COLO668 (cell line): ENCODE results near the gene GRAP.
A peak's percentile ranks its signal among the peaks of the same experiment; 100 is the strongest.

Source experiments
- DNase-seq: peaks from one replicate; lab custom pipeline; 2025; ENCODE audit not compliant: unreplicated experiment; lab: John Stamatoyannopoulos, UW

Gene GRAP

DNA sequence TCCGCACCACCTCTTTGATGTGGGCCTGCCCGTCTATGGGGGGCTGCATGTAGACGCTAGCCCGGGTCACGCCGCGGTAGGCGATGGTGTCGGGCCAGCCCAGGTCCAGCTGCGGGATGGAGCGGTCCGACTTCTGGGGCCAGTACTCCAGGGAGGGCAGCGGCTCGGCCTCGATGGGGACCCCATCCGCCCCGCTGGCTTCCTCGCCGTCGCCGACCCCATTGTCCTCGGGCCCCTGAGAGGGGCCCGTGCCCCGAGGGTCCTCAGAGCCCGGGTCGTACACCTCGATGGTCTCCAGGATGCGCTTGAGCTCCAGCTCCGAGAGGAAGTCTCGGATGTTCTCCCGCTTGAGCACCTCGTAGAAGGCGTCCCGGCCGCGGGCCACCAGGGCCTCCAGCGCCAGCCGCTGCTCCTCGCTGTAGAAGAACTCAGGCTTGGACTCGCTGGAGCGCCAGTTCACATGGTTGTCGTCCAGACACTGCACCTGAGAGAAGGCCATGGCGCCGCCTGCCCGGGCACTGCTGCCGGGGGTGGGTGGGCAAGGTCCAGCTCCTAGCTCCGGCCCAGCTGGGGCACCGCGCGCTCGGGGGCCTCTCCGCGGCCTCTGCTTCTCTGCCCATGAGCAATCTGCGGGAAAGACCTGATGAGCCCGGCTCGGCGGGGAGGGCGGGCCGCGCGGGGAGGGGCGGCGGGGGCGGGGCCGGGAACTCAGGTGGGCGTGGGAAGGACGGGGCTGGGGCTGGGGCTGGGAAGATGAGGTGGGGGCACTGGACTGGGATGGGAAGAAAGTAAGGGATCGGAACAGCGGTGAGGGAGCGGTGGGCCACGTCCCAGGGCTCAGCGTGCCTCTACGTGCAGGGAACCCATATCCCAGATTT, 43.0 kb downstream of the GRAP start:
- peak; percentile 55 for DNase-seq

DNA sequence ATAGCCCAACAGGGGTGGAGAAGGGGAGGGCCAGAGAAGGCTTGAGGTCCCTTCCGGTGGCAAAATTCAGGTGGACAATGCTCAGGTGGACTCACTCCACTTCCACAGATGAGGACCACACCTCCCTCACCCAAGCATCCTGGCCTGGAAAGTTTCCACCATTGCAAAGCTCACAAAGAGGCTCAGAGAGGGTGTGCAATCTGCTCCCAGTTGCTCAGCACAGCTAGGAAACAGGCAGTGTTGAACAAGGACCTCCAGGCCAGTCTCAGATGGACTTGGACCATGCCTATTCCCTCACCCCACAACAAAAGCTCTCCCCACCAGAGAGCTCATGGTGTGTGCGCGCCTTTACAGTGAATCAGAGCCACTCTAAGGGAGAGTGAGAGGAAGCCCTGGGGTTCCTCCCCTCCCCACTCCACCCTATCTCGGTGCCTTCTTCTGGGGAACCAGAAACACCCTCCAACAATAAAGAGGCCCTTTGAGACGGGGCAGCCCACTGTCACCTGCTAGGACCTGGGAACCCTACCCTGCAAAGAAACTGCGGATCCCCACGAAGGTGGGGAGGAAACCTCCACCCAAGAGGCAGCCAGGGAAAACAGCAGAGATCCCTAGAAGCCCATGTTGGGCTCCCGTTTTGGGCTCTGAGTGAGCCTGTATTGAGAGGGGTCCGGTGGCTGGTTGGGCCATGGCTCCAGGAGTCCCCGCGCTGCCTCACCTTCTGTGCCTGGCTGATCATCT, 43.8 kb downstream of the GRAP start:
- no peak for DNase-seq

DNA sequence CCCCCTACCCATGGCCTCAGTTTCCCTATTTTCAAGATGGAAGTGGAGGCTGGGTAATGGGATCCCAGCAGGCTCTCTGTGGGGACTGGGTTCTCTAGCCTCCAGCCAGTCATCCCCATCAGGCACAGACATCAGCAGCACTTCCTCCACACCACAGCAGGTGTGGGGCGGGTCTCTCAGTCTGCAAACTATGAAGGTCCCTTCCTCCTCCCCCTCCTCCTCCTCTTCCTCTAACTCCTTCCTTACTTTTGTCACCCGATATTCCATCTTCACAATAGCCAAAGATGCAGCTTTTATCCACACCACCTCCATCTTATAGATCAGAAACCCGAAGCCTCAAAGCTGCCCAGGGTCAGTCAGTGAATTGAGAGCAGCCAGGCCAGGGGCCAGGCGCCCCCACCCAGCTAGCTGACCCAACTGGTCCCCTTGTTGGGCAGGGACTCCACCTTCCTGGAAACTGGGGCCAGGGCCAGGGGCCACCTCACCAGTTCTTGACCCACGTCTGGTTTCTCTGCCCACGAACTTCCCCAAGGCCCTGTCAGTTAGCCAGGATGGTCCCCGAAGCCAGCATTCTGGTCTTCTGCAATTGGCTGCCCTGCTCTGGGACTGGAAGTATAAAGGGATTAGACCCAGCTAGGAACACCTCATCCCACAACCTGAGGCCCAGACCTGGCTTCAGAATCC, 44.7 kb downstream of the GRAP start:
- DNase-seq: no peak

DNA sequence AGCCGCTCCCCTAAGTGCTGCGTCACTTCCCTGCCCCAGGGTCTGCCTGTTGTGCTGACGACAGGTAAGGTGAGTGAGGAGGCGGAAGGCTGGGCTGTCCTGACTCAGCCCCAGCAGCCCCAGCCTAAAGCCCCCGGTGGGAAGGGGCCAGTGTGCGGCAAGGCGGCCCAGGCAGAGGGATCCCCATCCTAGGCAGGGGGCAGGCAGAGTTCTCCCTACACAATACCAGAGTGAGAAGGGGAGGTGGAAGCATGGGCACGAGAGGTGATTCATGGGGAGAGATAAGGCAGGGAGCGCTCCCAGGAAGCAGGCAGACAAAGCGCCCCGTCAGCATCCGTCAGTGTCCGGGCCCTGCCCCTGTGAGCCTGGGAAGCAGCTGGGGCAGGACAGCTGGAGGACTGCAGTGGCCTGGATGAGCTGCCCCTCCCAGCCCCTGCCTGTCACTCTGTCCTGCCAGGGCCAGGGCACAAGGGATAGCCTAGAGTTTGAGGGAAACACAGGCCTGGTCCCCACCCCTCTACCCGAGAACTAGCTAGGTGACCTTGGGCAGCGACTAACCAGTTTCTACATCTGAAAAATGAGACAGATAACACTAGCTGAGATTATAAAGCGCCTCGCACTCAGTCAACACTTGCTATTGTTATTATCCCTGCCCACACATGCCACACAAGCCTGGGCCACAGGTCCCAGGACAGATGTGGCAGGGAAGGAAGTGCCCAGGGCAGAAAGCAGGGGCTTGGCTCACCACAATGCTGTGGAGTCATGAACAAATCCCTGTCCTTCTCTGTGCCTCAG, 46.0 kb downstream of the GRAP start:
- DNase-seq: no peak

DNA sequence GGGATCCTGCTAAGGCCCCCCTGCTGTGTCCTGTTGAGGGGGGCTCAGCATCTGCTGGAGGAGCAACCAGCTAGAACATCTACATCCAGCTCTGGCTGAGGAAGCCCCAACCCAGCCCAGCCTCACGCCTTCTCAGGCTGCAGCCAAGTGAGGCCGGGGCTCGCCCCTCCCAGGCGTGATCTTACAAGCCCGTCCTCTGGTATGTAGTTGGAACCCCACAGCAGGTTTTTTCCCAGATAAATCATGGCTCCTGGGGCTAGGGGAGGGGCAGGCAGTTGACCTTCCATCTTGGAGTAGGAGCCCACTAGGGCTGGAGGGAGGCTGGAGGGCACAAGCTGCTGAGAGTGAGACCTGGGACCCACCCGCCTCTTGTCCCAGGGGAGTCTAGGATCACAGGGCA, 46.8 kb downstream of the GRAP start:
- DNase-seq: no peak

DNA sequence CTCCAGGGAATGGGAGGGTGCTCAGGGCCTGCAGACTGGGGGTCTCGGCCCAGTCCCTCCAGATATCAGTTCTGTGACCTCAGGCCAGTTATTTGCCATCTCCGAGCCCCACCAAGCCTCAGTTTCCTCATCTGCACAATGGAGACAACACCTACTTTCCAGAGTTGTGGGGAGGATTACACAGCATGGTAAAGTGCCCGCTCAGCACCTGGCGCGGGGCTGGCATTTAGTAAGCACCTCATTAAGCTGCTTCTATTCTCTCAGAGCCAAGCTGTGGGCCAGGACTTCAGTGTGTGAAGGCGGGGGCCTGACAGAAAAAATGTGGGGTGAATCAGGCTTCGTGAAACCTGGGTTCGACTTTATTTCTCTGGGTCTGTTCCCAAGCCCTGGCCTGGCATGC, 47.4 kb downstream of the GRAP start:
- no peak for DNase-seq

DNA sequence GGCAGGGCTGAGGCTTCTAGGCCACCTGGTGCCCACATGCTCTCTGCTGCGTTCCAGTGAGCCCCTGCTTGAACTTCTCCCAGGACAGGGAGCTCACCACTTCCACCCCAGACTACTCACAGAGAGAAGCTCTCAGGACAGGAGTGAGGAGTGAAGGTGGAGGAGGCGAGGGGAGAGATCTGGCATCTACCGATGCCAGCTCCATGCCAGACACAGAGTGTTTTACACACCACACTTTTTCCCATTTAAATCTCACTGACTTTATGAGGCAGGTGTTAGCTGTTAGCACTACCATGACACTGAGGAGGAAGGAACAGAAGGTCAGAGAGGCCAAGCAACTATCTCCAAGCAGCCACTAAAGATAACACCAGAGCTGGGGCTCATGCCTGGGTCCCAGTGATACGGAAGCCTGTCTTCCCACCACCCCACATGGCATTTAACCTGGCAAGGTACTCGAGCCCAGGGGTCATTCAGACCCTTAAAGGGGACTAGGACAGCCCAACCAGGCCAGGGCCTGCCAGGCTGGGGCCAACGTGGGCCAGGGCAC, 49.0 kb downstream of the GRAP start:
- DNase-seq: no peak

DNA sequence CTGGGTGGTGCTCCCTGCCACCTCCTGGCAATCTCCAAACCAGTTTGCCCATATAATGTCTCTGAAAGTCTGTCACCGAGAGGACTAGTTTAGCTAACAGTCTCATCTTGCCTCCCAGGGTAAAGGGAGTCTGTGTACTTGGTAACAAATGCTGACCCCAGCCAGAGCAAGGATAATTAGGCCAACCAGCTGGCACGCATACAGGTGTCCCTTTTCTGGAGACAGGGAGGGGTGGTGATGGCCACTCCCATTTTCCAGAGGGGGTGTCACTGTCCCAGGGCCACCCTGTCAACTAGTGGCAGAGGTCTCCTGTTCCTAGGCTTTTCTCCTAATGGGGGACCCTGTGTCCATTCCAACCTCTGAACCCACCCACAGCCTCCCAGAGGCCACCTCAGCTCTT, 50.3 kb downstream of the GRAP start:
- DNase-seq: no peak

DNA sequence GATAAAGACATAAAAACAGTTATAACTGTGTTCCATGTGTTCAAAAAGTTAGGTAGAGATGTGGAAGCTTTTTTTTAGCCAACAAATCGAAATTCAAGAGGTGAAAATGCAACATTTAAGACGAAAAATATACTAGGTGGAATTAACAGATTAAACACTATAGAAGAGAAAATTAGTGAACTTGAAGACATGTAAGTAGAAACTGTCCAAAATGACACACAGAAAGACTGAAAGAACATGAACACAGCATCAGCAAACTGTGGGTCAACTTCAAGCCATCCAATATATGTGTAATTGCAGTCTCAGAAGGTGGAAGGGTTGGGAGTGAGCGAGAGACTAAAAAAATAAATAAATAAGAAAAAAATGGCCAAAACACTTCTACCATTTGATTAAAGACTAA, 51.5 kb downstream of the GRAP start:
- DNase-seq: no peak

DNA sequence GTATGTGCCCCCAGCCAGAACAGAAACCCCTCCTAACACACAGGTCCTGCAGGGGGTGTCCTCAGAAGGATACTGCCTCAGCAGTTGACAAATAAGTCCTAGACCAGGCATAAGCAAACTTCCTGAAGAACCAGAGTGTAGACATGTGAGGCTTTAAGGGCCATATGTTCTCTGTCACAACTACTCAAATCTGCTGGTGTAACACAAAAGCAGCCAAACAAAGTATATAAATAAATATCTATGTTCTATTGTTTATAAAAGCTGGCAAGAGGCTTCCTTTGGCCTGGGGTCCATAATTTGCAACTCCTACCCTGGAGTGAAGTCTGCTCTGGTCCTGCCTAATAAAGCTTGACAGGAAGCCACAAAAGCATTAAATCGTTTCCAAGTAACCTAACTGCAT, 52.1 kb downstream of the GRAP start:
- no peak for DNase-seq

DNA sequence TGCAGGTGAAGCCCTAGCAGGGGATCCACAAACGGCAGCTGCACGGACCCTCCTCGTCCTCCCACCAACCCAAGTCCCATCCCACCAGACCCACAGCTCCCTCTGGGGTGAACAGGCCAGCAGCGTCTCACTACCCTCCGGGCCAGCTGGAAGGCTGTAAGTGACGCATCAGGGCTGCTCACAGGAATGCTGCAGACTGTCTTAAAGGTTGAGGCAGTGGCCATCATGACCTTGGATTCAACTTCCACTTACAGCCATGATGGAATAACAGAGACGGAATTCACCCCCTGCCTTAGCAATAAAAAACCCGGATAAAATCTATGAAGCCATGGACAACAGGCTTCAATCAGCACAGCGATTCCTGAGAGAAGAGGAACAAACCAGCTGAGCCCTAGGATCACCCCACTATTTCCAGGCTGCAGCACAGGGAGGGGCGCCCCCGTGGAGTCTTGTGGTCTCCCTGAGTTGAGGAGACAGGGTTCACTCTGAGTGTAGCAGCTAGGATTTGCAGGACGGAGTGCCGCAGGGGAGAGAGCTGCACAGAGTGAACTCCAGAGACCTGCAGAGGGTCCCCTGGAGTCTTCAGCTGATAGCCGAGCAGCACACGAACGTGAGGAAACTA, 52.7 kb downstream of the GRAP start:
- no peak for DNase-seq

DNA sequence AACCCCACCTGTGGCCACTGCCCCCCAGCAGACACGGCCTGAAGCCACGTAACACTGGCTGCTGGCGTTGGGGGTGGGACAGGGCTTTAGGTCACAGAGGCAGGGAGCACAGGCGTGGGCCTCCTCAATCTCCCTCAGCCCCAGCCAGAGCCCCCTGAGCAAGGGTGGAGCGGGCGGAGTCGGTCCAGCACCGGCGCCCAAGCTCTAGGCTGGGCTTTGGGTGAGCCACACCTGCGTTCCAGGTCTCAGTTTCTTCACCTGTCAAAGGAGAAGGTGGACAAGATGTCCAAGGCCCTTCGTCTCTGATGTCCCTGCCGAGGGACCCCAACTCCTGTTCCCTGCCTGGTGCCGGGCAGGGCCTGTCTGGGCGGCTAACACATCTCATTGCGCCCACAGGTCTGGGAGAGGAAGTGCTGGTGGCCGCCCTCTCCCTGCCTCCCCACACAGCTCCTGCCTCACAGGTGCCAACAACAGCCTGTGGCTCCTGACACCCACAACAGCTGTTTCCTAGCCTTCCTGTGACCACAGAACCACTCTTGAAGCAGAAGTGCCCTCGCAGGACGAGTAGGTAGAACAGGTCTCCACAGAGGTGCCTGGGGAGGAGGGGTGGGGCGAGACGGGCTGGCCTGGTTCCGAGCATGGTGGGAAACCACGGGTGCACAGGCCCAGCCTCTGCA, 54.2 kb downstream of the GRAP start:
- no peak for DNase-seq

DNA sequence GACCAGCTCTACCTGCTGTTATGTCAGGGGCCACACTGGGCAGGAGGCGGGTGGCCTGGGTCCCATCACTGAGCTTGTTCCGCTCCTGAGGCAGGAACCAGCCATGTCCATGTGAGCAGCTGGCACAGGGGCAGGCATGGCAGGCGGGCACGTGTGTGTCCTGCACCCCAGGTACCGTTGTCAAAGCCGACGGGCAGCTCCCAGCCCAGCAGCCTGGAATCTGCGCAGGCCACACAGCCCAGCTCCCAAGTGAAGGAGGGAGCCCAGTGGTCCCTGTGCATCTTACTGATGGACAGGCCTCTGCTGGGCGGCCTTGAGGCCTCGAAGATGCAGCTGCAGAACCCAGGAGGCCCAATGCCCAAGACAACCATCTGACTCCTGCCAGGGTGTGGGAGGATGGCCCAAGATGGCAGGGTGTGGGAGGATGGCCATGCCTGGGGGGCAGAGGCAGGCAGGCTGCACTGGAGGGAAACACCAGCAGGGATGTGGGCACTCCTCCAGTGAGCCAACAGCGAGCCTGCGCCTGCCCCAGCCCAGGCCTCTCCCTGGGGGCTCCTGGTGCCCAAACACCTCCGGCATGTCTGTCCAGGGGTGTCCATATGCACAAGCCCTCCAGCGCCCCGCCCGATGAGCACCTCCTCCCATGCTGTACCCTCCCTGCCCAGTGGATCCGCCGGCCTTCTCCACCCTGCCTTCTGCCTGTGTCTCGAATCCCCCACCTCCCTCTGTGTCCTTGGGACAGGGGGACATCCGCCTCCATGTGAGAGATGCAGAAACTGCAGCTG, 55.0 kb downstream of the GRAP start:
- DNase-seq: no peak

DNA sequence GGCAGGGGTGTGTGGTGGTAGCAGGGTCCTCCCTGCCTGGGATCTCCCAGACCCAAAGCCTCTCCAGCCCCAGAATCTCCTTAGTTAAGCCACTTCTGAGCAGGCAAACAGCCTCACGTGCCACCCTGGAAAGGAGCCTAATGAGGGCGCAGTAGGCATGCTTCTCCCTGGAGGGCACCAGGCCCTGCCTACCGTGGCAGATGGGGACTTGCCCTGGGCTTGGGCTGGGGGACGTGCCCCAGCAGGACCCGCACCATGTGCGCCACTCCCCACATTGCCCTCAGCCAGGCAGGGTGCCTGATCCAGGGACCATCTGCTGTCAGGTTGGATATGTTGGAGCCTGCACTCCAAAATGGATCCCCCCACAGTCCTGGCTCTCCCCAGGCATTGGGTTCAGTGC, 56.4 kb downstream of the GRAP start:
- DNase-seq: no peak

DNA sequence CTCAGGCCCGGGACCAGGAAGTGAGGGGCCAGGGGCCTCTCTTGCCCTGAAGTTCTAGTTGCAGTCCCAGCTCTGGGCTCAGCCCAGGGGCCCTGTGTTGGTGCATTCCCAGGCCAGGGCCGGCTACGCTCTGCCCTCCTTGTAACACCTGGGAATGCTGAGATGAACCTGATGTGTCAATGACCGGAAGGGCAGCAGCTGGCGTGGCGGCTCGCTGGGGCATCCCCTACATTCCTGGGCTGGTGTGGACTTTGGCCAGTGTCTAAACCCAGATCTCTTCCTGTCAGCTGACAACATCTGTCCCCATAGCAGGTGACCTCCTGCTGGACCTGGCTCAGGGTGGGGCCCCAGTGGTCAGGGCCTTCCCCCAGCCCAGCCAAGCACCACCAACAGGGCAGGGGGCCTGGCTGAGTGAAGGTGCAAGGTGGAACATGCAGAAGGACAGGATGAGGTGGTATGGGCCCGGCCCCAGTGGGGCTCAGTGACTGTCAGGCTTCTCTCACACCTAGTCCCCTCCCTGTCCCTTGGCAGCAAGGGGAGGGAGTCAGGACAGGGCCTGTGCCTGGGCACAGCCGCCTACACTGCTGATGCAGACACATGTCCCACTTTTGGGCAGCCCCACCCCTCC, 58.1 kb downstream of the GRAP start:
- peak; percentile 49 for DNase-seq

DNA sequence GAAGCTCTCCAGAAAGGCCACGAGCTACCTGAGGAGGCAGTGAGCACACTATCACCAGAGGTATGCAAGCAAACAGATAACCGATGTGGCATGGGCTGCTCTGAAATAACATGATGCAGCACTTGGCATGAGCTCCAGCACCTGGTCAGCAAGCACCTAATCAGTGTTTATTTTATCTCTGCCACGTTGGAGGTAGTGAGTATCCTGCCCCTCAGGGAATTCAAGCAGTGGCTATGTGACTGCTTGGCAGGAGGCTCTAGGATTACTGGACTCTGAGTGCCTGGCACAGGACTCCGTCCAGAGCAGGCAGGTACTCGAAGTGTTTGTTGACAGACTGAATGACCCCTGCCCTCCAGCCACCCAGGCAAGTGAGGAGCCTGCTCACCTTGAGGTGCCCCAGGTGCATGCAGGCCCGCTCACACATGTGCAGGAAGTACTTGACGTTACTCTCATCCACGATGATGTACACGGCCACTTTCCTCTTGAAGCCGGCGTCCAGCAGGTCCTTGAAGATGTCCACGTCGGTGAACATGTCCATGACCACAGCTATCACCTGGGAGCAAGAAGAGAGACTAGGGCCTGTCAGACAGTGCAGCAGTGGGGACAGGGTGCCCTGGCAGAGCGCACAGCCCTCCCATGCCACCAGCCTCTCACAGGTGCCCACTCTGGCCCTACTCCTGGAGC, 58.8 kb downstream of the GRAP start:
- no peak for DNase-seq

DNA sequence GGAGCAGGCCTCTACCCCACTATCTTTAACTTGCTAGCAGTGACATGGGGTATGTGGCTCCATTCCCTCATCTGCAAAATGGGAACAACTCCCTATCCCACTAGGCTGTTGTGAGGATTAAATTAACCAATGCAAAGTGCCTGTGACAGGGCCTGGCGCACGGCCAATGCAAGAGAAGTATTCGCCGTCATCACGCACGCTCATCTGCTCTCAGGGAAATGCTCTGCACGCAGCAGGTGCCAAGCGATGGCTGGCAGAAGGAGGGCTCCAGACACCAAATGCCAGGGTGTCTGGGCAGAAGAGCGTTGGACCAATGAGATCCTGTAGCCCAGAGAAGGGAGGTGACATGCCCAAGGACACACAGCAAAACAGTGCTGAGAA, 59.5 kb downstream of the GRAP start:
- DNase-seq: no peak
